Right hindlimb (tissue), 1 donor: Measurements from ENCODE around the gene MT4.

Source experiments
- DNase-seq: peaks from one replicate; pipeline ENCODE4 v3.0.0-alpha.2; 2018

MT4 gene

GRCh38 chr16:56605475-56605874 lies 40.6 kb downstream of the MT4 start:
- DNase-seq = no peak

- no peak for DNase-seq
Measured at GRCh38 chr16:56606071-56606475, 41.2 kb downstream of the MT4 start.

- DNase-seq = peak; percentile 36
Measured at GRCh38 chr16:56606476-56607108, 41.7 kb downstream of the MT4 start.

GRCh38 chr16:56607109-56607618 lies 42.3 kb downstream of the MT4 start:
- DNase-seq = peak; percentile 80

GRCh38 chr16:56607675-56608042 lies 42.8 kb downstream of the MT4 start:
- no peak for DNase-seq

GRCh38 chr16:56608043-56608875 lies 43.4 kb downstream of the MT4 start, which contains the start of gene MT2A:
Gene MT2A (plus strand): TSS chr16:56608584. CDS start chr16:56608656, 72 bp downstream.
- DNase-seq = peak; percentile 93

- no peak for DNase-seq
Measured at GRCh38 chr16:56608876-56609462, 44.1 kb downstream of the MT4 start.

- peak; percentile 72 for DNase-seq
Measured at GRCh38 chr16:56609463-56609921, 44.6 kb downstream of the MT4 start.

- peak; percentile 40 for DNase-seq
Measured at GRCh38 chr16:56610017-56610608, 45.2 kb downstream of the MT4 start.

- no peak for DNase-seq
Measured at GRCh38 chr16:56610609-56611111, 45.8 kb downstream of the MT4 start.

- no peak for DNase-seq
Measured at GRCh38 chr16:56611281-56611833, 46.5 kb downstream of the MT4 start.

- DNase-seq = no peak
Measured at GRCh38 chr16:56613706-56614105, 48.8 kb downstream of the MT4 start.

- no peak for DNase-seq
Measured at GRCh38 chr16:56614549-56614991, 49.7 kb downstream of the MT4 start.

- DNase-seq = no peak
Measured at GRCh38 chr16:56615353-56615752, 50.5 kb downstream of the MT4 start.

GRCh38 chr16:56616608-56617211 lies 51.8 kb downstream of the MT4 start:
- no peak for DNase-seq

GRCh38 chr16:56617212-56618085 lies 52.6 kb downstream of the MT4 start:
- DNase-seq = peak; percentile 86

- DNase-seq = no peak
Measured at GRCh38 chr16:56618138-56618537, 53.3 kb downstream of the MT4 start.
